Measurements from ENCODE around the gene AGAP1.

AGAP1 gene

GRCh38 chr2:235500761-235501672, 7.2 kb downstream of the AGAP1 start:
- DNase-seq (ENCODE audit: low read depth): peak; percentile 73
- TF ChIP-seq CTCF (conservative IDR thresholded peaks at IDR 0.05; ENCODE audit: low read depth, low read length): no peak
- H3K4me3 ChIP-seq (ENCODE audit: low read depth, low read length): peak overlapping the region; percentile 23

GRCh38 chr2:235501673-235502031, 7.8 kb downstream of the AGAP1 start:
- no peak for TF ChIP-seq CTCF (conservative IDR thresholded peaks at IDR 0.05; ENCODE audit: low read depth, low read length)
- no peak for DNase-seq (ENCODE audit: low read depth)
- H3K4me3 ChIP-seq (ENCODE audit: low read depth, low read length): peak overlapping the region; percentile 23

GRCh38 chr2:235502336-235502735, 8.5 kb downstream of the AGAP1 start:
- DNase-seq (ENCODE audit: low read depth): no peak
- no peak overlapping the region for H3K4me3 ChIP-seq (ENCODE audit: low read depth, low read length)
- TF ChIP-seq CTCF (conservative IDR thresholded peaks at IDR 0.05; ENCODE audit: low read depth, low read length): no peak

GRCh38 chr2:235504441-235505180, 10.8 kb downstream of the AGAP1 start:
- no peak for TF ChIP-seq CTCF (conservative IDR thresholded peaks at IDR 0.05; ENCODE audit: low read depth, low read length)
- DNase-seq (ENCODE audit: low read depth): no peak
- H3K4me3 ChIP-seq (ENCODE audit: low read depth, low read length): no peak overlapping the region

- TF ChIP-seq CTCF (conservative IDR thresholded peaks at IDR 0.05; ENCODE audit: low read depth, low read length): no peak
- no peak overlapping the region for H3K4me3 ChIP-seq (ENCODE audit: low read depth, low read length)
- no peak for DNase-seq (ENCODE audit: low read depth)
Measured at GRCh38 chr2:235505181-235505741, 11.4 kb downstream of the AGAP1 start.

- no peak overlapping the region for H3K4me3 ChIP-seq (ENCODE audit: low read depth, low read length)
- TF ChIP-seq CTCF (conservative IDR thresholded peaks at IDR 0.05; ENCODE audit: low read depth, low read length): no peak
- no peak for DNase-seq (ENCODE audit: low read depth)
Measured at GRCh38 chr2:235506291-235506996, 12.6 kb downstream of the AGAP1 start.
